LNCaP clone FGC (cell line): ENCODE results near the gene CCNT2.
A peak's percentile ranks its signal among the peaks of the same experiment; 100 is the strongest.
"Not testable (repeated sequence)": the region's sequence is repeated elsewhere in the genome, so short reads cannot be mapped to it uniquely, and the experiment has no call there.

ENCODE experiments used
- DNase-seq: peaks from one replicate; pipeline ENCODE4 v3.0.0-alpha.2; 2011; ENCODE audit warnings: low read depth
- H3K4me3 ChIP-seq: 2 replicates; pipeline ENCODE4 v1.5.1; 2011; ENCODE audit warnings: mild to moderate bottlenecking, low read depth, low read length, control low read depth
- TF ChIP-seq, protein P1 (sequence below): IDR thresholded peaks from 2 replicates; pipeline ENCODE4 v1.5.1; 2012; ENCODE audit warnings: mild to moderate bottlenecking; ENCODE audit not compliant: control insufficient read depth, insufficient read depth; ENCODE audit errors: extremely low read depth

The CCNT2 gene

GRCh38 chr2:134884435-134884834, 34.2 kb upstream of the CCNT2 start:
- H3K4me3 ChIP-seq, result no peak overlapping the region
- DNase-seq, result no peak
- TF ChIP-seq, protein P1, sequence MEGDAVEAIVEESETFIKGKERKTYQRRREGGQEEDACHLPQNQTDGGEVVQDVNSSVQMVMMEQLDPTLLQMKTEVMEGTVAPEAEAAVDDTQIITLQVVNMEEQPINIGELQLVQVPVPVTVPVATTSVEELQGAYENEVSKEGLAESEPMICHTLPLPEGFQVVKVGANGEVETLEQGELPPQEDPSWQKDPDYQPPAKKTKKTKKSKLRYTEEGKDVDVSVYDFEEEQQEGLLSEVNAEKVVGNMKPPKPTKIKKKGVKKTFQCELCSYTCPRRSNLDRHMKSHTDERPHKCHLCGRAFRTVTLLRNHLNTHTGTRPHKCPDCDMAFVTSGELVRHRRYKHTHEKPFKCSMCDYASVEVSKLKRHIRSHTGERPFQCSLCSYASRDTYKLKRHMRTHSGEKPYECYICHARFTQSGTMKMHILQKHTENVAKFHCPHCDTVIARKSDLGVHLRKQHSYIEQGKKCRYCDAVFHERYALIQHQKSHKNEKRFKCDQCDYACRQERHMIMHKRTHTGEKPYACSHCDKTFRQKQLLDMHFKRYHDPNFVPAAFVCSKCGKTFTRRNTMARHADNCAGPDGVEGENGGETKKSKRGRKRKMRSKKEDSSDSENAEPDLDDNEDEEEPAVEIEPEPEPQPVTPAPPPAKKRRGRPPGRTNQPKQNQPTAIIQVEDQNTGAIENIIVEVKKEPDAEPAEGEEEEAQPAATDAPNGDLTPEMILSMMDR, result no peak

- DNase-seq, result no peak
- TF ChIP-seq, protein P1, result no peak
- H3K4me3 ChIP-seq, result no peak overlapping the region
Measured at GRCh38 chr2:134892282-134893035, 26.2 kb upstream of the CCNT2 start.

GRCh38 chr2:134897932-134898331, 20.7 kb upstream of the CCNT2 start:
- H3K4me3 ChIP-seq, result no peak overlapping the region
- TF ChIP-seq, protein P1, result peak; percentile 31
- no peak for DNase-seq

- TF ChIP-seq, protein P1, result no peak
- no peak overlapping the region for H3K4me3 ChIP-seq
- DNase-seq, result no peak
Measured at GRCh38 chr2:134899204-134899603, 19.4 kb upstream of the CCNT2 start.

DNA sequence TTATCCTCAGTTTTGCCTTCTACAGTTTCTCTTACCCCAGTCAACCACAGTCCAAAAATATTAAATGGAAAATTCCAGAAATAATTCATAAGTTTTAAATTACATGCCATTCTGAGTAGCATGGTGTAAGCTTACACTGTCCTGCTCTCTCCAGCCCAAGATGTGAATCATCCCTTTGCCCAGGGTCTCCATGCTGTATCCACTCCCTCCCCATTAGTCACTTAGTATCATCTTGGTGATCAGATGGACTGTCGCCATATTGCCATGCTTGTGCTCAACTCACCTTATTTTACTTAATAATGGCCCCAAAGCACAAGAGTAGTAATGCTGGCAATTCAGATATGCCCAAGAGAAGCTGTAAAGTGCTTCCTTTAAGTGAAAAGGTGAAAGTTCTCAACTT, 18.5 kb upstream of the CCNT2 start:
- TF ChIP-seq, protein P1, result no peak
- H3K4me3 ChIP-seq, result no peak overlapping the region
- no peak for DNase-seq

DNA sequence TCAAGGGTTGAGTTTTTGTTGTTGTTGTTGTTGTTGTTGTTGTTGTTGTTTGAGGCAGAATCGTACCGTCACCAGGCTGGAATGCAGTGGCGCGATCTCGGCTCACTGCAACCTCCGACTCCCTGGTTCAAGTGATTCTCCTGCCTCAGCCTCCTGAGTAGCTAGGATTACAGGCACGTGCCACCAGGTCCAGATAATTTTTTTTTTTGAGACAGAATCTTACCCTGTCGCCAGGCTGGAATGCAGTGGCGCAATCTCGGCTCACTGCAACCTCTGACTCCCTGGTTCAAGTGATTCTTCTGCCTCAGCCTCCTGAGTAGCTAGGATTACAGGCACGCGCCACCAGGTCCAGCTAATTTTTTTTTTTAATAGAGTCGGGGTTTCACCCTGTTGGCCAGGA, 14.9 kb upstream of the CCNT2 start:
- H3K4me3 ChIP-seq, DNase-seq: not testable (repeated sequence)

DNA sequence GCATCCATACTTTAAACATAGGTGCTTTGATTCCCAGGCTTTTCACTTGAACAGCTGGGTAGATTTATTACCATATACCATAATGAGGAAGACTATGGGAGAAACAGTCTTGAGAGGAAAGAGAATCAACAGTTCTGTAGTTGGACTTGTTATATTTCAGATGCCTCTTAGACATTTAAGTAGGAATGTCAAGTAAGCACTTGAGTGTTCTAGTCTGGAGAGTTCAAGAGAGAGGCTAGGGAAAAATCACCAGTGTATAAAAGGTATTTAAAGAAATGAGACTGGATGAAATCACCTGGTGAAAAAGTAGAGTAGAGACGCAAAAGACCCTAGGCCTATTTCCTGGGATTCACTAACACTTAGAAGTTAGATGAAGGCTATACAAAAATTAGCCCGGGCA, 13.5 kb upstream of the CCNT2 start:
- no peak overlapping the region for H3K4me3 ChIP-seq
- TF ChIP-seq, protein P1, result no peak
- DNase-seq, result no peak
